PFSK-1 (cell line): ENCODE measurements around the gene NRP1.

Experiments
- FOXP2 ChIP-seq: optimal IDR thresholded peaks from 2 replicates; pipeline ENCODE3; 2011; ENCODE audit warnings: borderline replicate concordance, control low read depth, inconsistent platforms; ENCODE audit not compliant: insufficient read depth; ENCODE audit errors: extremely low read length, extremely low read depth
- POLR2AphosphoS5 ChIP-seq: IDR thresholded peaks from 2 replicates; pipeline ENCODE4 v1.6.1; 2012; ENCODE audit warnings: low read depth, mild to moderate bottlenecking, control low read depth, low read length, moderate library complexity
- SIN3A ChIP-seq: IDR thresholded peaks from 2 replicates; pipeline ENCODE4 v1.6.1; 2012; ENCODE audit warnings: mild to moderate bottlenecking, low read length, moderate library complexity, borderline replicate concordance; ENCODE audit not compliant: insufficient read depth
- TAF1 ChIP-seq: IDR thresholded peaks from 2 replicates; pipeline ENCODE4 v1.6.1; 2012; ENCODE audit warnings: low read length, control low read depth, borderline replicate concordance; ENCODE audit not compliant: insufficient read depth
- TF ChIP-seq, protein P1 (sequence below), 2 experiments: IDR thresholded peaks; 2 replicates each; pipeline versions ENCODE4 v1.6.1 to v1.8.0; 2011 to 2012; ENCODE audit warnings: low read depth in 2 of 2, low read length in 2 of 2, control low read depth in 1 of 2, inconsistent platforms in 1 of 2, mild to moderate bottlenecking in 1 of 2, moderate library complexity in 1 of 2; ENCODE audit not compliant: insufficient read depth in 1 of 2

NRP1 gene

DNA sequence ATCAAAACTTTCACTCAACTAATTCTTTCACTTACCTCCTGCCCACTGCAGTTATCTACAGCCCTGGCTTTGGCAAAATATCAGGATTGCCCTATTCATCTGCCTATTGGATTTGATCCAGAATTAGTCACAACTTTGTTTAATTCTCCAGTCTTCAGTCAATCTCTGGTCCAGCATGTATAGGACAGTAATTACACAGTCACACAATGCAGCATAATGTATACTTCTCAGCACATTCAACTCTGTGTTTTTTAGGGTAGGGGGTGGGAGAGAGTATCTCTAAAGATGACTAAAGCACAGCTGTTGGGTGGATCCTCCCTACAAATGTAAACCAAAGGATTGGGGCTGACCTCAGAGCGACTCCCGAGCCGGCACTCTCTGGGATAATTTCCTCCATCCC, 17.7 kb upstream of the NRP1 start:
- no peak for TF ChIP-seq TAF1
- TF ChIP-seq, protein P1, sequence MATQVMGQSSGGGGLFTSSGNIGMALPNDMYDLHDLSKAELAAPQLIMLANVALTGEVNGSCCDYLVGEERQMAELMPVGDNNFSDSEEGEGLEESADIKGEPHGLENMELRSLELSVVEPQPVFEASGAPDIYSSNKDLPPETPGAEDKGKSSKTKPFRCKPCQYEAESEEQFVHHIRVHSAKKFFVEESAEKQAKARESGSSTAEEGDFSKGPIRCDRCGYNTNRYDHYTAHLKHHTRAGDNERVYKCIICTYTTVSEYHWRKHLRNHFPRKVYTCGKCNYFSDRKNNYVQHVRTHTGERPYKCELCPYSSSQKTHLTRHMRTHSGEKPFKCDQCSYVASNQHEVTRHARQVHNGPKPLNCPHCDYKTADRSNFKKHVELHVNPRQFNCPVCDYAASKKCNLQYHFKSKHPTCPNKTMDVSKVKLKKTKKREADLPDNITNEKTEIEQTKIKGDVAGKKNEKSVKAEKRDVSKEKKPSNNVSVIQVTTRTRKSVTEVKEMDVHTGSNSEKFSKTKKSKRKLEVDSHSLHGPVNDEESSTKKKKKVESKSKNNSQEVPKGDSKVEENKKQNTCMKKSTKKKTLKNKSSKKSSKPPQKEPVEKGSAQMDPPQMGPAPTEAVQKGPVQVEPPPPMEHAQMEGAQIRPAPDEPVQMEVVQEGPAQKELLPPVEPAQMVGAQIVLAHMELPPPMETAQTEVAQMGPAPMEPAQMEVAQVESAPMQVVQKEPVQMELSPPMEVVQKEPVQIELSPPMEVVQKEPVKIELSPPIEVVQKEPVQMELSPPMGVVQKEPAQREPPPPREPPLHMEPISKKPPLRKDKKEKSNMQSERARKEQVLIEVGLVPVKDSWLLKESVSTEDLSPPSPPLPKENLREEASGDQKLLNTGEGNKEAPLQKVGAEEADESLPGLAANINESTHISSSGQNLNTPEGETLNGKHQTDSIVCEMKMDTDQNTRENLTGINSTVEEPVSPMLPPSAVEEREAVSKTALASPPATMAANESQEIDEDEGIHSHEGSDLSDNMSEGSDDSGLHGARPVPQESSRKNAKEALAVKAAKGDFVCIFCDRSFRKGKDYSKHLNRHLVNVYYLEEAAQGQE (IDR thresholded peaks at IDR 0.05; ENCODE audit: insufficient read depth in 1 of 2, low read depth in 2 of 2, low read length in 2 of 2), result no peak
- no peak for TF ChIP-seq FOXP2
- no peak for TF ChIP-seq POLR2AphosphoS5
- TF ChIP-seq SIN3A, result no peak

DNA sequence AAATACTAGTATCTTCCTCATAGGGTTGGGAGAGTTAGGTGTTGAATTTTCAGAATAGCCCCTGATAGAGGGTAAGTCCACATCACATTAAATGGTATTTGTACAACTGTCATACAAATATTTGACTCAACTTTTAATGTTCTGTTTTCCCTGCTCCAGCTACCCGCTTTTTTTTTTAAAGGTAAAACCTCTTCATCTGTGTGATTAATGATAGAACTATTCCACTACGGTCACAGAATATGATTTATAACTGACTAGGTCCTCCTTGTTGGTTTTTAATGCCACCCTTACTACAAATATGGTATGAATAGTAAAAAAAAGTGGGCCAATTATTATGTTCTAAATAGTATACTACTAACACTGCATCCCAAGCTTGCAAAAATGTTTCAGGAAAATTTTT, 15.6 kb upstream of the NRP1 start:
- TF ChIP-seq FOXP2 (no peak), POLR2AphosphoS5 (no peak), SIN3A (no peak), TAF1 (no peak)
- TF ChIP-seq, protein P1 (IDR thresholded peaks at IDR 0.05; ENCODE audit: insufficient read depth in 1 of 2, low read depth in 2 of 2, low read length in 2 of 2), result no peak

DNA sequence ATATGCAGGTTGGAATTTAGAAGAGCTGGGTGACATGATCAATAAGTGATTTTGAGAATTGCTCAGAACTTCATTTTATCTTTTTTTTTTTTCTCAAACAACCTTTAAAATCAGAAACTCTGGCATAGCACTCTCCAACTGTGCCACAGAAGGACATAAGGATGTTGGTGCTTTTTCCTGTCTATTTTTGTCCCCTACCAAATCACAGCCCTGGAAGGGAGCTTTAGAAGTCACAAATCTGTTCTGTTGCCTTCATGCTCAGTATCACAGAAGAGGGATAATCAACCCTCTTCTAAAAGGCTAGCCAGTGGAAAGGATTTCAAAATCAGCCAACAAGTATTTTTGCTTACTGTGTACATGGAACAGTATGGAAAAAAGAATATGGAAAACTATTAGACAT, 14.8 kb upstream of the NRP1 start:
- TF ChIP-seq FOXP2 (no peak), POLR2AphosphoS5 (no peak), SIN3A (no peak), TAF1 (no peak)
- TF ChIP-seq, protein P1 (IDR thresholded peaks at IDR 0.05; ENCODE audit: insufficient read depth in 1 of 2, low read depth in 2 of 2, low read length in 2 of 2), result no peak

DNA sequence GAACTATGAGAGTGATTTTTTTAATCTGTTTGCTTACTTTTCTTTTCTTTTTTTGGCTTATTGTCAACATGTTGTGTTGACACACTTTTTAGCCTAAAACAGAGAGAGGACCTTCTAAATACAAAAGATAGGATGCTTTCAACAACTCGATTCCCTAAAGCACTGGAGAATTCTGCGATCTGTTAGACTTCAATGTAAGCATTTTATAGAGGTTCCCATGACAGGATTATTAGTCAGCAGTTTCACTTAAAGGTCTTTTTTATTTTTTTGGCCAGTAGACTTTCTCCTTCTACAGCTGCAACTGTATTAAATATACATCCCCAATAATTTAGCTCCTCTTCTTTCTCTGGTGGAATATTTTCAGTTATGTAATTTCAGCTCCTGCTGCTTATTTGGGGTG, 12.7 kb upstream of the NRP1 start:
- TF ChIP-seq POLR2AphosphoS5 (no peak), SIN3A (no peak), FOXP2 (no peak), TAF1 (no peak)
- TF ChIP-seq, protein P1 (IDR thresholded peaks at IDR 0.05; ENCODE audit: insufficient read depth in 1 of 2, low read depth in 2 of 2, low read length in 2 of 2), result no peak

DNA sequence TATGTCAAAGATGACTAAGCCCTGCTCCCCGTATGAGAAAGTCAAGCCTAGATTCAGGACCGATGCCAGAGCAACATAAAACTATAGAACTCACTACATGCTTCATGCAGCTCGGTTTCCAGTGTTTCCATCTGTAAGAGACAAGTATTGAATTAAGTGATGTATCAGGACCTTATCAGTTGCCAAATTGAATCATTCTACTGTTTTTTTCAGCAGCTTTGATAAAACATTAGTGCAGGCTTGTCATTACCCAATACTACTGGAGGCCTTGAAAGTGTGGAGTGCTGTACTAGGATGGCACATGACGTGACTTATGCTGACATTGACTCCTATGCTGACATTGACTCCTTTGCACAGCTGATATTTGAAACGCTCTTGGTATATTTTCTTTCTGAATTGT, 10.8 kb upstream of the NRP1 start:
- TF ChIP-seq, protein P1 (IDR thresholded peaks at IDR 0.05; ENCODE audit: insufficient read depth in 1 of 2, low read depth in 2 of 2, low read length in 2 of 2), result no peak
- TF ChIP-seq FOXP2 (no peak), SIN3A (no peak), TAF1 (no peak), POLR2AphosphoS5 (no peak)
